ENCODE results near the gene RPL22.

Gene RPL22

GRCh38 chr1:6199298-6200187 lies at the start of gene RPL22:
RPL22 (minus strand) TSS chr1:6199595; CDS start chr1:6199573, 22 bp downstream.
- peak; percentile 95 for DNase-seq (ENCODE audit: low read depth)

- DNase-seq (ENCODE audit: low read depth), result no peak
These were observed 48.9 kb upstream of the RPL22 start for GRCh38 chr1:6248161-6248776.

- no peak for DNase-seq (ENCODE audit: low read depth)
These were observed 48.3 kb upstream of the RPL22 start for GRCh38 chr1:6247651-6248050.

DNA sequence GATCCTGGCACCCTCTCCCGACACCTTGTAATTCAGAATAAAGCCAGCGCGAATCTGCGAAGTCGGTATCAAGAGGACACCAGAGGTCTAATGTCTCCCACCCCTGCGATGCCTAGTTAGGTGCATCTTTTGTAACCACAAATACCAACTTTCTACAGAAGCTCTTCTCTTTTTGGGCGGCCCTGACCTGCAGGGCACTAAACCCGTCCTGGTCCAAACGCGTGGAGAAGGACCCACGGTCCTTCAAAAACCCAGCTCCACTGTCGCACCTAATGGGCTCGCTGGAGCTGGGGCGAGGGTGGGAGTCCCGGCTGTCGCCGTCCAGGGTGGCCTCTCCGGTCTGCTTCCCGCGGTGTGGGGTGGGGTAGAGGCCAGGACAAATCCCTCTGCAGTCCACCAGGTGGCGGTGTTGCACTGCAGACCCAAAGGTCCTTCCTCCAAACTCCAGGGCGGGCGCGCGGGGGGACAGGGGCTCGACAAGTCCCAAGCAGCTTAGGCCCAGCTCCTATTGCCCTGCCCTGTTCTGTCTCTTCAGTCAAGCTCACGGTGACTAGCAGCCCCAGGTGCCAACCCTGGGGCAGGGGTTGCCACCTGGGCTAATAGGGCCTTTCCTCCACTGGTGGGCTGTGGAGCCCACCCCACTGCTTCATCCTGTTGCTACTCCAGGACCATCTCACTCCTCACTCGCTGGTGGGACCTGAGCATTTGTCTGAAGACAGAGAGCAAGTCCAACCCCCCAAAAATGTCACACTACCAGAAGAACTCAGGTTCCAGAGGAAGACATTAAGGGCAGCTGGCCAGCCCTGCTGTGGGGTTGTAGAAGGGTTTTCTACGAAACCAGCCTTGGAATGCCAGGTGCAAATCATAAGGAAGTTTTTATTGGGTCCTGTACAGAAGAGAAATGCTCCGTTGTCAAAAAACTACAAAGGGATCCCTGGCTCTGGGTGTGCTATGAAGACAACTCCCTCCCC lies 47.4 kb upstream of the RPL22 start:
- peak; percentile 79 for DNase-seq (ENCODE audit: low read depth)

GRCh38 chr1:6245869-6246496 lies 46.6 kb upstream of the RPL22 start:
- DNase-seq (ENCODE audit: low read depth), result peak; percentile 14

GRCh38 chr1:6245086-6245868 lies 45.9 kb upstream of the RPL22 start:
- DNase-seq (ENCODE audit: low read depth), result peak; percentile 76

DNA sequence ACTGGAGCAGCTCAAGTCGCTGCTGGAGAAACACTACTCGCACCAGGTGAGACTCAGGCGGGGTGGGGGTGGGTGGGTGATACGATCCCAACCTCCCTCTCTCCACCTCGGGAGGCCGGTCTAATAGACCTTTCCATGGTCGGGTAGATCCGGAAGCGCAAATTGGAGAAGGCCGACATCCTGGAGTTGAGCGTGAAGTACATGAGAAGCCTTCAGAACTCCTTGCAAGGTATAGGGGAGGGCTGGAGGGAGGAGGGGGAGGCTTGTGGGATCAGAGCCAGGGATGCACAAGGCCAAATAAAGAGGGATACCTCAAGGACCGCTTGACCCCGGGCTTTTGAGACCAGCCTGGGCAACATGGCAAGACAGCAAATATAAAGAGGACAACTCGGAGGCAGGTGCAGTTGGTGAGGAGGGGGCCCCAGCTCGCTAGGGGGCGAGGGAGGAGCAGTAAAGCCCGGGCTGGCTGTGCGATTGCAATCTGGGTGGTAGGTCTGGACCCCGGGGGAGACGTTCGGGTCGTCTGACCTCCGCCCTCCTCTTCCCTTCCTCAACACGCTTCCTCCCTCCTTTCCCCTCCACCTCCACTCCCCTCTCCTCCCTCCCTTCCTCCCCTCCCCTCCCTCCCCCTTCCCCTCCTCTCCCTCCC lies 45.1 kb upstream of the RPL22 start:
- DNase-seq (ENCODE audit: low read depth), result no peak

- no peak for DNase-seq (ENCODE audit: low read depth)
These were observed 44.6 kb upstream of the RPL22 start, which contains the start of gene HES3 for GRCh38 chr1:6243993-6244392. HES3 (plus strand) TSS chr1:6244179; CDS start chr1:6244366, 187 bp downstream.

DNA sequence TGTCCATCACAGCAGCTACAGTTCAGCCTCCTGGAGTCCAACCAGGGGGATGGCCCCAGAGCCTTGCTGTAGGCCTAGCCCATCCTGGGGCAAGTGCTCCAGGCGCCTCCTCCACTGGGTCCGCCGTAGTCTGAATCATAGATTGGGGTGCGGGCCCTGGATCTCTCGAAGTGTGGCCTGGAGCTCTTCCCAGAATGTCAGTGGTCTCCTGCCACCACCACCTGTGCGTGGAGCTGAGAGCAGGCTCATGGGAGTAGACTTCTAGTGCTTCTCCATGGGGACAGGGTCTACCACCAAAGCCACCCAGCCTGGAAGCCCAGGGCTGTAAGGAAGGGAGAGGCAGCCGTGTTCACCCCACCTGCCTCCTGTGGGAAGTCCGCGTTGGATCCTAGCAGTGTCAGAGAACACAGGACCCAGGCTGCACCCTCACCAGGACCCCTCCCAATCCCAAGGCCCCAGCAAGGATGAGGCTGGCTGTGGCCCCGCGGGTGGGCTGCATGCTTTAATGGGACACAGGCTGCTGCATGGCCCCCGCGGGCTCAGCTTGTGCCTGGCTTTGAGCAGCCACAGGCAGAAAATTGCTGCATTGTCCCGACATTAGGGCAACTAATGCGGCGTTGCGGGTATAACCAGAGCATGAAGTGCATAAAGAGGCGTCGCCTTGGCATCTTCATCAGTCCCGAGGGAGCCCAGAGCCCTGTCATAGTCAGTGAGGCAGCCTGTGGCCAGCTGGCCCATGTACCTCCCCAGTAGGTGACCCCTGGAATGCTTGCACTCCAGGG lies 43.8 kb upstream of the RPL22 start:
- no peak for DNase-seq (ENCODE audit: low read depth)

- DNase-seq (ENCODE audit: low read depth), result no peak
These were observed 42.7 kb upstream of the RPL22 start for GRCh38 chr1:6241887-6242740.

DNA sequence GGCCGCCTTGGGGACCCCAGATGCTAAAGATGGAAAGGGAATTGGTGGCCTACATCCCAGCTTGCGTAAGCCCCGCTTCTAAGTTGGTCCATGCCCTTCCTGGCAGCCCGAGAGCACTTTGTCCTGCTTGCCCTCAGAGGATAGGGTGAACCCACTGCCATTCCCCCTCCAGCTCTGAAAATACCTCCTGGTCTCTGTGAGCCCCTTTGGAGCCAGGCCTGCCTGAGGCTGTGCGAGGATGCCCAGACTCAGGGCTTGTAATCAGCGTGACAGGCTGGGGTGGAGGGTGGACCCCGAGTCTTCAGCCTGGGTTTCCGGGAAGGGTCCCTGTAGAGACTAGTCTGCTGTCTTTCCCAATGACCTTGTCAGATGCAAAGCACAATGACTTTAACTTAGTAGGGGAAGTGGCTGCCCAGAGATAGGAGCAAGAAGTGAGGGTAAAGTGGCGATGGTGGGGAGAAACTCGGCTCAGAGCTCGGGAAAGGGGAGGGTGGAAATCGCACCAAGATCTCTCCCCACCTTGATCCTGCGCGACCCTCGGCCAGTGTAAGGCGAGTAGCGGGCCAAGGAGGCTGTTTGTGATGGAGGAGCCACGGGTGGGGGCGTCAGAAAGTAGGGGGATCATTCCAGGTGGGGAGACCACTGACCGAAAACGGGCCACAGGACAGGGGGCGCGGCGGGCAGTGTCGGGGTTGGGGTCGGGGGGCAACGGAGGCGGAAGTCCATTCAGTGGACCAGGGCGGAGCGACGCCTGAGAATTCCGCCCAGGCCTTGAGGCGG lies 41.9 kb upstream of the RPL22 start:
- DNase-seq (ENCODE audit: low read depth), result no peak

DNA sequence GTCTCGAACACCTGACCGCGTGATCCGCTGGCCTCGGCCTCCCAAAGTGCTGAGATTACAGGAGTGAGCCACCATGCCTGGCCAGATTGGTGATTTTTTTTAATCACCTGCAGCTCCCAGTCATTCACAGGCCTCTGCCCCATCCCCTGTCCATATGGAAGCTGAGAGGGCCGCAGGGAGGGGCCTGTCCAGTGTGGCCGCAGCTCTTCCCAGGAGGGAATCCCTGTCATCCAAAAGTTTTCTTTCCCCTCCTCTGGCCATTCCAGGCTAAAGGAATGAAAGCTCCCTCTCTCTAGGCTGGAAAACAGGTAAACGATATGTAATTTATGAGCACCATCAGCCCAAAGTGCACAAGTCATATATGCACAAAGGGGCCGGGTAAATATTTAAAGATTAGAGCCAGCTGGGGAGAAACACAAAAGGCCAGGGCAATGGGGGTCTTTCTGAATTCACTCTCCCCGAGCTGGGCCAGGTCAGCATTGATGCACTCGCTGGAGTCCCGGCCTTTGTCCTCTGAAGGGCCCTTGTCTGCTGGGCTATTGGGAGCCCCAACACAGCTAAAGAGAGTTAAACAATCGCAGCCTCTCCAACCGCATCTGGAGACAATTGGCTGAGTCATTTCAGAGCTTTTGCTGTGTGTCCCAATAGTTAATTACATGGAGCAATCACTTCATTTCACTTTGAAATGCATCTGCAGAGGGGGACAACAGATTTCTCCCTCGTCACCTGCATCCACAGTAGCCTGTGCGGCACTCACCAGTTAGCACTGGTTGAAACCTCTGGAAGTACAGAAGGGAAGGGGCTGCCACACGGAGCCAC lies 40.8 kb upstream of the RPL22 start:
- no peak for DNase-seq (ENCODE audit: low read depth)

- no peak for DNase-seq (ENCODE audit: low read depth)
These were observed 39.9 kb upstream of the RPL22 start for GRCh38 chr1:6239213-6239752.

DNA sequence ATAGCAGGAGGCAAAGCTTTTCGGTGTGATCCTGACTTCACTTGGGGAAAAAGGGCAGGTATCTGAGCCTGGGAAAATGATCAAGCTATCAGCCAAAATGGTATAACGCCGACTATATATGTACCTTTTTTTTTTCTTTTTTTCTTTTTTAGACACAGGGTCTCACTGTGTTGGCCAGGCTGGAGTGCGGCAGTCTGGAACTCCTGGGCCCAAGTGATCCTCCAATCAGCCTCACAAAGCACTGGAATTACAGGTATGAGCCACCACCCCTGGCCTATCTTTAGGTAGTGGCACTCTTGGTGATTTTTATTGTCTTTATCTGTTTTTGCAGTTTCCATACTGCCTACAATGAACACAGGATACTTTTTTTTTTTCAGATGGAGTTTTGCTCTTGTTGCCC lies 37.7 kb upstream of the RPL22 start:
- DNase-seq (ENCODE audit: low read depth), result no peak

DNA sequence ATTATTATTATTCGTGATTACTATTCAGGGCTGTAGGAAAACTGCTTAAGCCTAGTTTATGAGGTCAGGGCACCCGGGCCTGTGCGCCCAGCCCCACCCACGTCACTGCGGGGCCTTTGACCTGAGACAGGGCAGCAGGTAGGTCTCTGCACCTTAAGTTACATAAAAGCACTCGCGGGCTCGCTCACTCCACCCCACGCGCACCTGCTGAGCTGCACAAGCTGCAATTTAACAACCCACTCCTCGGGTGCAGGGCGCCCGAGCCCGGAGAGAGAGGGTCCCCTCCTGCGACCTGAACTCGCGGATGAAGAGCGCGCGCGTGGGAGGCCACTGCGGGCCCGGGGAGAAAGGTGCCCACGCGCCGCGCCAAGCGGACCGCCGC lies 35.9 kb upstream of the RPL22 start:
- DNase-seq (ENCODE audit: low read depth), result no peak

DNA sequence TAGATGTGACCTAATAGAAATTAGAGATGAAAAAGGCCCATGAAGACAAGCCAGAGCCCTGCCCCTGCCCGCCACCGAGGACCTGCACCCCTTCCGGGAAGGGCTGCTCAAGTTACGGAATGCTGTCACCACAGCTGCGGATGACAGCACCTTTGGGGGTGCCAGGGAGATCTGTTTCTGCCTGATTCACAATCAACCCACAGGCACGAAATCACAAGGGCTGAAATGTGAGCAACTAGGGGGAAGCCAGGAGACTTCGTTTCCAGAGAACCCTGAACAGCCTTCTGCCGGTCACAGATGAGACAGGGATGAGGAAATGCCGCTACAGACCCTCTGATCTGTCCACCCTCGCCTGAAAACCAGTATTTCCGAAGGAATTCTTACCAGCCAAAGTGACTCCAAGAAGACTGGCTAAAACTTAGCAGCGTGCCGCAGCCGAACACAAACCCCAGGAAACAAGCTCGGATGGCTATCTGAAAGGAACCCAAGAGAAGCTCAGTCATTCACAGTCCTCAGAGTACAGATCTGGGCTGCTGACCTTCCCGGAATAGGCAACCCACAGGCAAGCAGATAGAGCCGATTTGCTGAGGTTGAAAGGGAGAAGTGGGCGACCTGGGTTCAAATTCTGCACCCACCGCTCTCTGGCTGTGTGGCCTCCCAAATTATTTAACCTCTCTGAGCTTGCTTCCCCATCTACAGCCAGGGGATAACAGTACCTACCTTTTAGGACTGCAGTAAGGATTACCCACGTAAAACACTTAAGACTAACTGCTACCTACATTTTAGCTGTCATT lies 35.3 kb upstream of the RPL22 start:
- no peak for DNase-seq (ENCODE audit: low read depth)

Measured in activated T-cell treated with anti-CD3 and anti-CD28 coated beads for 1 hour (primary cell).